GM18520 (cell line): ENCODE measurements around the gene GTF2IRD1.

ENCODE experiments used
- ATAC-seq: cut with Tn5 transposase; IDR thresholded peaks from one replicate; pipeline ENCODE4 v1.9.1; 2021; ENCODE audit not compliant: unreplicated experiment

Gene GTF2IRD1

DNA sequence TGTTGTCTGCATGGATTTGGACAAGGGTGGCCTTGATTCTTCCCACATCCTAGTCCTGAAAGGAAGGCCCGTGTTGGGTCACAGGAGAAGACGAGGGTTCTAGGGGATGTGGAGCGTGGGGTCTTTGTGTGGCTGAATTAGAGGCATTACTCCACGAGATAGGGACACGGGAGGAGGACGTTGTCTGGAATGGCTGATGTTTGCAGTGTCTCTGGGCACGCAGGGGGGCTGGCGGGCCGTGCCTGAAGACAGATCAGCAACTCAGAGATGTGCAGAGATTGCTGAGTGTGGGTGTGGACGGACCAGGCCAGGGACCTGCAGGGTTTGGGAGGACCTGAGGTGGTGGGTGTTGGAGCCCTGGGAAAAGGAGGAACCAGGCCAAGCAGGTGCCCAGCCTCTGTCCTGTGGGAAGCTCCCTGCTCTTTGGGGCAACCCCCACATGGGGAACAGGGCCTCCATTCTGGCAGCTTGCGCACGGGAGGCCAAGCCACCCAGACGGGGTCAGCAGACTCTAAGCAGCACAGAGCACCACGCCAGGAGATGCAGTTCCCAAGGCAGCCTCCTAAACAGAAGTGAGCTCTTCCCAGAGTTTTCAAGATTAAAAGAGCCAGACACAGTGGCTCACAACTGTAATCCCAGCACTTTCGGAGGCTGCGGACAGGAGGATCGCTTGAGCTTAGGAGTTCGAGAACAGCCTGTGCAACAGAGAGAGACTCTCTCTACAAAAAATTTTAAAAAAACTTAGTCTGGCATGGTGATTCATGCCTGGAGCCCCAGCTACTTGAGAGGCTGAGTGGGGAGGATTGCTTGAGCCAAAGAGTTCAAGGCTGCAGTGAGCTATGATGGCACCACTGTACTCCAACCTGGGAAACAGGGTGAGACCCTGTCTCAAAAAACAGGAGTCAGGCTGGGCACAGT is 132.8 kb downstream of the GTF2IRD1 start:
- no peak for ATAC-seq

DNA sequence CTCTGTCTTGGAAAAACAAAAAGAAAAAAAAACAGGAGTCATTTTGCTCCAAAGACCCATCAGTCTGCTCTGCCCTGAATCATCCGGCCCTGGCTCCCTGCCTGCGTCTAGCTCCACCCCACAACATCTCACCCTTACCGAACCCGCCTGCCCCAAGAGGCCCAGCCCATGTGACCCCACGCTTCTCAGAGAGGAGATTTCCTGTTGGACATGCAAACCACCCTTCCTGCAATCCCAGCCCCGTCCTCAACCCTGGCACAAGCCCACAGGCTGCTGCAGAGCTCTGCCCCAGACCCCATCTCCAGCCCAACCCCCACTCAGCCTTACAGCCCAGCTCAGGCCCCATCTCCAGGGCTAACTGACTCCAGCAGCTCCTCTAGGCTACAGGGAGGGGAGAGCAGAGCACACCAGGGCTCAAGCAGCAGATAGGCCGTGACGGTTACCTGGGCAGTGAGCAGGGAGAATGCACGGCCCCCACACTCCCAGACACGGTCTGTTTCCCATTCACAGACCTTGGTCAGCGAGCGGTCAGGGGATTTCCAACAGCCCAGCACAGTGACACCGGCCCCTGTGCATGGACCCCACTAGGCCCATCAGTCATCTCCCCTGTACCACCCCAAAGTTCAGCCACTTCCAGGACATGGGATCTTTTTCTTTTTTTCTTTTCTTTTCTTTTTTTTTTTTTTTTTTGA is 133.9 kb downstream of the GTF2IRD1 start:
- ATAC-seq, result no peak

DNA sequence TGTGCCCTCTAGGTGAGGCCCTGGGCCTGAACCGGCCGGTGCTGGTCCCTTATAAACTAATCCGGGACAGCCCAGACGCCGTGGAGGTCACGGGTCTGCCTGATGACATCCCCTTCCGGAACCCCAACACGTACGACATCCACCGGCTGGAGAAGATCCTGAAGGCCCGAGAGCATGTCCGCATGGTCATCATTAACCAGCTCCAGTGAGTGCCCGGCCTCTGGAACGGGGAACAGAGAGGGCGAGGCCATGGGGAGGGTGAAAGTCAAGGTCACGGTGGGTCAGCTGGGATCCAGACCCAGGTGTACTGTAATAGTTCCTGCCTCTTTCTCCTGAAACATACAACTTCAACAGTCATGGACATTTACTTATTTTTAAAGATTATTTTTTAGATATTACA is 137.1 kb downstream of the GTF2IRD1 start:
- ATAC-seq, result no peak

DNA sequence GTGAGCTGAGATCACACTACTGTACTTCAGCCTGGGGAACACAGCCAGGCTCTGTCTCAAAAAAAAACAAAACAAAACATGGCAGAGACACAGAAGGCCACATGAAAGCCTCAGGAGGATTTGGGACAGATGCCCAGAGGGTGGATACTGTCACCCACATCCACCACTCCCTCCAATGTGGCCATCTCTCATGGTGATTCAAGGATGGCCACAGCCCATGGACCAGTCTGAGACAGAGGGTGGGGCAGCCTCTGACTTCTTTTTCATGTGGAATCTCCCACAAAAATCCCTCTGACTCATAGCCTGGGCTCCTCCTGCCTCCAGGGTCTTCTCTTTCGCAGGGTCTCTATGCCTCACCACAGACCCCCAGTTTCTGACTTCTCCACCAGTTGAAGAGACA is 144.9 kb downstream of the GTF2IRD1 start:
- ATAC-seq, result no peak

DNA sequence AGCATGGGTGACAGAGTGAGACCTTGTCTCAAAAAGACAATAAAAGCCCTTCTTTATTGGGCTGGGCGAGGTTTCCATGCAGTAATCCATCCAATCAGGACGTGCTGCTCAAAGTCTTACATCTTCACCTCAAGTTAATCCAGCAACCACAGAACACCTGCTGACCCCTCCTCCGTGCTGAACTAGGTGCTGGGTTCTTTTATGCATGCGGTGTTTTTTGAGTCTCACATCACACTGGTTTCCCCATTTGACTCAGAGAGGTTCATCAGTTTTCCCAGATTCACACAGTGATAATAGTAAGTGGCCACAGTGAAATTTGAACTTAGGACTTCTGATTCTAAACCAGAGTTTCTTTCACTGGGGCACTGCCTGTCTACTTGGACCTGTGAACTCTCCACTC is 145.5 kb downstream of the GTF2IRD1 start:
- no peak for ATAC-seq

DNA sequence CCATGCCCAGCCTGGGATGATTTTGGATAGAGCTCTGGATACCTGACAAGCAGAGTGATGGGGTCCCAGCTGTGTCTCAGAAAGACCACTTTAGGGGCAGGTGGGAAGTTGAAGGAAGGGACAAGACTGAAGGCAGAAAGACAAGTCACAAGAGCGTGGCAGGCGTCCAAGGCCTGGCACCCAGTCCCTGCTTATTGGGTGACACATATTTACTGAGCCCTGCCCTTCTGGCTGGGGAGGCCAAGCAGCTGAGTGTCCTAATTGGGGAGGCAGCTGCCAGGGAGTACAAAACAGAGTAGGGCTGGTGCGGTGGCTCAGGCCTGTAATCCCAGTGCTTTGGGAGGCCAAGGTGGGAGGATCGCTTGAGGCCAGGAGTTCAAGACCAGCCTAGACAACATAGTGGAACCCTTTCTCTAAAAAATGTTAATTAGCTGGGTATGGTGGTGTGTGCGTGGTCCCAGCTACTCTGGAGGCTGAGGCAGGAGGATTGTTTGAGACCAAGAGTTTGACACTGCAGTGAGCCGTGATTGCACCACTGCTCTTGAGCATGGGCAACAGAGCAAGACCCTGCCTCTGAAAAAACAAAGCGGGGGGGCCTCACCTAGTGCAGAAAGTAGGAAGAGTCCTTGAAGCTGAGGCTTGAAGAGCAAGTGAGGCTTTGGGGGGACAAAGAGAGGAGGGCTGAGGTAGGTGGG is 150.8 kb downstream of the GTF2IRD1 start:
- ATAC-seq, result no peak

DNA sequence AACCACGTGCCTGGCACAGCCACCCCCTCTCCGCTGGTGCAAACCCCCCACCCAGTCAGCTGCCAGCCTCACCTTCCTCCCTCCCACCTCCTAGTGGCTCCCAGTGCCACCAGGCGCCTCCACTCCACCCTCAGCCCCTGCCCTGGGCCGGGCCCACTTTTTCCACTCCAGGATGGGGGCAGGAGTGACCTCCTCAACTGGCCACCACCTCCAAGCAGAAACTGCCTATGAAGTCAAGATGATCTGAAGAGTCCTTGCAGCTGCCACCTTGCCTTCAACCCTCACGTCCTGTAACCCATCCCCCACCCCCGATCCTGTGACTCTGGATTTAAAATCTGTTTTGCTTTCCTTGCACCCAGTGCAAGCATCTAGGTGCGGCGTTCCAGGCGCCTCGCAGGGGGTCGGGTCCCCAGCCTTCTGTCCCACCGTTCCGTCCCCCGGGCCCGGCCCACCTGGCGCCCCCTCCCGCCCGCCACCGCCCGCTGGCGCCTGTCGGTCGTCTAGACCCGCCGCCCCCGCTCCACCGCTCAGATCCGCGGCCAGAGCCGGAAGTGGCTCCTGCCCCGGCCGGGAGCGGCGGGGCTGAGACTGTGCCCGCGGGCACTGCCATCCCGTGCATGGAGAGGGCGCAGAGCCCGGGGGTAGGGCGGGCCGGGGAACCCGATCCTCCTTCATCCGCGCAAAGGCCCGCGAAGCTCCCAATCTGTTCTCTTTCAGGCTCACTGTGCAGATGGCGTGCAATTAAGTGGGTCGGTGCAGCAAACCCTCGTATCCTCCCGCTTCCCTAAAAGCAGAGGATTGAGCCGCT is 152.6 kb downstream of the GTF2IRD1 start:
- ATAC-seq, result no peak

DNA sequence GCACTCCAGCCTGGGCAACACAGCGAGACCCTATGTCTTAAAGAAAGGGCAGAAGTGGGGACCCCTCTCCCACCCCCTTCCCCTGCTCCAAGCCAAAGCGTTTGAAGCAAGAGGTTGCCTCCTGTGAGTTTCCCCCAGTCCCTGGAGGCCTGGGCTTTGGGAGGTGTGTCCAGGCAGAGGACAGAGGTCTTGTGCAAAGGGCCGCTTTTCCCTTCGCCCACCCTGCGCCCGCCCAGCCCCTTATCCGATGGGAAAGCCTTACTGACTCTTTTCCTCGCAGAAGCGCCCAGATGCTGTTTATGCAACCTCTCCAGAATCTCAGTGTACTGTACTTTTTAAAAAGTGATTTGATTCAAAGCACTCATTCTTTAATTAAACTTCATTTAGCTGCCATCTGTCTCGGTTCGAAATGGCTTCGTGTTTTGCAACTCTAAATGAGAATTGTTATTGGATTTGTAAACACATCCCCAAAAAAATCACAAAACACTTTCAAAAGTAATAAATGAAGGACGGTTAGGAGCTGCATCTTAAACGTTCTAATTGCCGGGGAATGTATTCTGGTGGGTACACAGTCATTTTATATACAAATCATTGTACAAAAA is 153.3 kb downstream of the GTF2IRD1 start:
- no peak for ATAC-seq

DNA sequence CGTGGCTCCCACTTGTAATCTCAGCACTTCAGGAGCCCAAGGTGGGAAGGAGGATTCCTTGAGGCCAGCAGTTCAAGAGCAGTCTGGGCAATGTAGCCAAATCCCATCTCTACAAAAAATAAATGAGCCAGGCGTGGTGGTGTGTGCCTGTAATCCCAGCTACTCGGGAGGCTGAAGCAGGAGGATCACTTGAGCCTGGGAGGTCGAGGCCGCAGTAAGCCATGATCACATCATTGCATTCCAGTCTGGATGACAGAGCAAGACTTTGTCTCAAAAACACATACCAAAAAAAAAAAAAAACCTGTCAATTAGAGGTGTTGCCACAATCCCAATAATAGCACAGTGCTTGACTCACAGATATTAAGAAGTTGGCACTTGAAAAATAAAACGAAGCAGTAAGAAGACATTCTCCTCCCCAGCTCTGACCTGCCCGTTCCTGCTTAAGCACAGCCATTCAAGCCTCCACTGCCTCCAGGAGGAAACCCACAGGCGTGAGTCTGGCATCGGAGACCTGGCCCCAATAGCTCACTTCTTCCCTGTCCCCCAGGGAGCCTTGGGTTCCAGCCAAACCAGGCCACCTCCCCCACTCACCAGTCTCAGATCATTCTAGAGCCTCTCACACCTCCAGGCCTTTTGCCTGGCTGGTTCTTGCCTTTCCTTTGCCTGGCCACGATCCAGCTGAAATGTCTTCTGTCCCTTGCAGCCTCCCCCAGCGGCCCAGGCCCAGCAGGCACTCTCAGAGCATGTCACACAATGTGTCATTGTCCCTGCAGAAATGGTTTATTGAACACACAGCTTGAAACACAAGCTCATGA is 158.5 kb downstream of the GTF2IRD1 start:
- no peak for ATAC-seq

DNA sequence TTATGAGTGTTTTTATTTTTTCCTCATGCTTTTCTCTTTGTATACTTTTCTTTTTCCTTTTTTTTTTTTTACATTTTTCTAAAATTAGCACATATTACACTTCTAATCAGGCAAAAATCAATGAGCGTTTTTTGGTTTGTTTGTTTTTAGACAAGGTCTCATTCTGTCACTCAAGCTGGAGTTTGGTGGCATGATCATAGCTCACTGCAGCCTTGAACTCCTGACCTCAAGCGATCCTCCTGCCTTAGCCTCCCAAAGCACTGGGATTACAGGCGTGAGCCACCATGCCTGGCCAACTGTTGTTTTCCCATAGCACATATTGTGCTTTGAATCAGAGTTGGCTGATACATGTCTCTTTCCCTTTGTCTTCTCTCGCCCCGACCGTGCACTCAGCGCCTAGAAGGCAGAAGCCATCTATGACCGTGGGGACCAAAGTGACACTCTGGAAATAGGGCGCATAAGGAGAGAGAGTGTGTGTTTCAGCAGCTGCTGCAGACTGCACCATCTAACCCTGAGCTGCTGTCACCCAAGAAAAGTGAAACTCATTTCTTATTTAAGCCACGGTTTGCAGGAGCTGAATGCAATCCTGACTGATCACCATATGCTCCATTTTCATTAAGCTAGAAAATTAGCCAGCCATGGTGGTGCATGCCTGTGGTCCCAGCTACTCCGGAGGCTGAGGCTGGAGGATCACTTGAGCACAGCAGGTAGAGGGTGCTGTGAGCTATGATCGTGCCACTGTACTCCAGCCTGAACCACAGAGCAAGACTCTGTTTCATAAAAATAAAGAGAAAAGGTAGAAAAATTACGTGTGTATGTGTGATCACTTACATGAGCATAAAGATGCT is 162.5 kb downstream of the GTF2IRD1 start:
- ATAC-seq, result no peak

DNA sequence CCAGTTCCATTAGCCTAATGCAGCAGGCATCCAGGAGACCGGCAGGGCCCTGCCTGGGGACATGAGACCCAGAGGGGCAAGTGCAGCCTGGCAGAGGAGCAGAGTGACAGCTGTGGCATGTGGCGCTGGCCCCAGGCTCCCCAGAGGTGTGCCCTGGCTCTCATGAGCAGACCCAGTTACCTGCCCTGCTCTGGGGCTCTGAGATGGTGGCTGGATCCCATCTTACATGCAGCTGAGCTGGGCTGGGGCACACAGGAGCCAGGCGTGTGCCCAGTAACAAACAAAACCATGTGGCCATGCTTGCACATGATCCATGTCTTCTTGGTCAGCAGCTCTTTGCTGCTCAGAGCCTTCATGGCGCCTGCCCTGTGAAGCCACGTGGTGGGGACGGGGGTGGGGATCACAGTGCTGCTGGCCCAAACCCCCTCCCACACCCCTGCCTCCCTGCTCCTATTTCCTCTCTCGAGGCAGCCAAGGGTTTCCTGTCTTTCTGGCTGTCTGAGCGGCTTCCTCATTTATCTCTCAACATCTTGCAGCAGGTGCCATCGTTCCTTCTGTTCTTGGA is 163.6 kb downstream of the GTF2IRD1 start:
- no peak for ATAC-seq

DNA sequence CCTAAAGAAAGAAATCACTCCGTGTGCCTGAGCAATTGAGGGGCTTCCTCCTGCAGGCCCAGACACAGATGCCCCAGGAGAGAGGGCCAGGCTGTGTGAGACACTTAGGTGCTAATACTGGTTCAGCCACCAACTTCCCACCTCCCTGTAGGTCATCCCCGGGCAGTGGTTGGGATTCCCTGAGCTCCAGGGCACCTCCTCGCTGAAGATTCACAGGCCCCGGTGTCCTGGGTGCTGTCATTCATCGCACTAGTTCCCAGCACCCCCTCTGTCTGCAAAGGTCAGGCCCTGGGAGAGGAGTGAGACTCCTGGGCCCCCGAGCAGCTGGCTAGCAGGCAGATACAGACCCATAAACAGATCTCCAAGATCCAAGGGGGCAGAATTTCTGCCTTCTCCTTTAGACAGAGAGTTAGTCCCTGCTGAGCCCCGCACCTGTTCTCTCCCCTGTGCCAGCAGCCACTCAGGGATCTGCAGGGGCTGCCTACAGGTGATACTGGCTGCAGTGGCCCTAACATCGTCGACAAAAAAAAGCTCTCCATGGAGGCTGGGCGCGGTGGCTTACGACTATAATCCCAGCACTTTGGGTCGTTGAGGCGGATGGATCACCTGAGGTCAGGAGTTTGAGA is 165.6 kb downstream of the GTF2IRD1 start:
- no peak for ATAC-seq

DNA sequence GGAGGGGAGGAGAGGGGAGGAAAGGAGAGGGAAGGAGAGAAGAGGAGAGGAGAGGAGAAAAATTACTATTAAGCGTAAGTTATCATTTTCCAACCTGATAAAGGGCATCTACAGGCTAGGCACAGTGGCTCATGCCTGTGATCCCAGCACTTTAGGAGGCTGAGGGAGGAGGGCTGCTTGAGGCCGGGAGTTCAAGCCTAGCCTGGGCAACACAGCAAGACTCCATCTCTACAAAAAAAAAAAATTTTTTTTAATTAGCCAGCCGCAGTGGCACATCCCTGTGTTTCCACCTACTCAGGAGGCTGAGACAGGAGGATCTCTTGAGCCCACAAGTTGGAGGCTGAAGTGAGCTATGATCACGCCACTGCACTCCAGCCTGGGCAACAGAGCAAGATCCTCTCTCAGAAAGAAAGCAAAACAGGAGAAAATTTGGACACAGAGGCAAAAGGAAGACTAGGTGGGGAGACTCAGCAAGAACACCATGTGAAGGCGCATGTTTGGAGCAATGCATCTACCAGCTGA is 168.6 kb downstream of the GTF2IRD1 start:
- no peak for ATAC-seq

DNA sequence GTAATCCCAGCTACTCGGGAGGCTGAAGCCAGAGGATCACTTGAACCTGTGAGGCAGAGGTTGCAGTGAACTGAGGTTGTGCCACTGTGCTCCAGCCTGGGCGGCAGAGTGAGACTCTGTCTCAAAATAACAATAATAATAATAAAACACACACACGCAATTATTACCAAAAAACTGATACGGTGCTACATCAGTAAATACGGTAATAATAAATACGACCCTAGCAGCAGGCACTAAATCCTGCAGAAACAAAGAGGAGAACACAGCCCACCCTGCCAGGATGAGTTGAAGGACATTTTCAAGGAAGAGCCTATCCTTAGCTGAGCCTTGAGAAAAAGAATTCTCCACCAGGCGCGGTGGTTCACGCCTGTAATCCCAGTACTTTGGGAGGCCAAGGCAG is 169.4 kb downstream of the GTF2IRD1 start:
- no peak for ATAC-seq

DNA sequence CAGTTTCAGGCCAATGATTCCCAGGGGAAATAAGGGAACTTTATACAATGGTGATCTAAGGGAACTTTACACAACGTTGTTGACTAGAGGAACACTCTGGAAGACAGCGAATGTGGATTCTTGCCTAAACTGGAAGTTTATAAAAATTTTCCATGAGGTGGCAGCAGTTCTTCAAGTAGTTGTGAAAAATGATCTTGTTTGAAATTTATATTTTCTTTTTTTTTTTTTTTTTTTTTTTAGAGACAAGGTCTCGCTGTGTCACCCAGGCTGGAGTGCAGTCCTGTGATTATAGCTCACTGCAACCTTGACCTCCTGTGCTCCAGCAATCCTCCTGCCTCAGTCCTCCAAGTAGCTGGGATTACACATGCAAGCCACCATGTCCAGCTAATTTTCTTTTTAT is 171.7 kb downstream of the GTF2IRD1 start:
- no peak for ATAC-seq

DNA sequence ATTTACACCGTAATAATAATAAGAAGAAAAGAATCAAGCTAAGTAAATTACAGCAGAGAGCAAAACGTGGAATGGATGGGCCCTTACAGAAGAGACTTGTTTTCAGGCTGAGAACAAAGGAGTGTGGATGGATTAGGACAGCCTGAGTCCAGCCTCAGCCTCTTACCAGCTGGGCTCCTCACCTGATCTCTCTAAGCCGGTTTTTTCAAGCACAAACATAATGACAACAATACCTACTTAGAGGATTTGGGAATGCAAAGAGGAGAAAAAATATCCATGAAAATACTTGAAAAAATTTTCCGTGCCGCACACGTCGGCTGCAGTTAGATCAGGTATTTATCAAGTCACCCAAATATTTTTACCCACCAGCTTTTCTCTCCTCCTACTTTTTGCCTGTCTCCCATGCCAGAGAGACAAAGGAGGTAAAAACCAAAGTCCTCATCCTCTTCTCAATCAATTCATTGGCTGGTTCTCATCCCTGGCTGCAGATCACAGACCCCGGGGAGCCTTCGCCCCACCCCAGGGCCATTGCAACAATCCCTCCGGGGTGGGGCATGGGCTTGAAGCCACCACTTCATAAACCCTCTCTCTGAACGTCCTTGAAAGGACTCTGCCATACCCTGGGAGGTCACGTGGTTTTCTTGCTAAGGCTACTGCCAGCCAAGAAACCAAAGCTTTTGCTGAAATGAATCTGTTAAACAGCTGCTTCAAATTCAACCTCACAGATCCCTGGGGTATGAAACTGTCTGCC is 174.1 kb downstream of the GTF2IRD1 start:
- no peak for ATAC-seq

DNA sequence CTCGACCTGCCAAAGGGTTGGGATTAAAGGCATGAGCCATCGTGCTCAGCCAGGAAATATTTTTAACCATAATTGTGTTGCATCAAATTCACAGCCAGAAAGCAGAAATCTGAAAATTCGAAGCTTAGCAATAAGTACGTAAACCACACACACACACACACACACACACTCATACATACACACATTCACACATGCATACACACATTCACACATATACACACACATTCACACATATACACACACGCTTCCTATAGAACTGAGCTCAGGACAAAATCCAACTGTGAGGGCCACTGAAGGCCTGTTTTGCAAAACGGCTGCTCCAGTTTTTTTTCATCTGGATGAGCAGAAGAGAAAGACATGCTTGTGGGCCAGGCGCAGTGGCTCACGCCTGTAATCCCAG is 178.8 kb downstream of the GTF2IRD1 start:
- ATAC-seq, result no peak
